ENCODE data around the gene UNG. TPM values are rescaled to one million over a fixed set of nuclear protein-coding genes. Genes with fewer than 3 reads are reported as not detected.
"Not testable (repeated sequence)": the region's sequence is repeated elsewhere in the genome, so short reads cannot be mapped to it uniquely, and the experiment has no call there.

The UNG gene
- total RNA-seq, 1 donor from 2014 or later = 84.1 TPM

GRCh38 chr12:109137055-109137454, 39.7 kb downstream of the UNG start:
- no peak overlapping the region for H3K4me3 Mint-ChIP-seq (ENCODE audit: low read depth)
- H3K9me3 Mint-ChIP-seq (ENCODE audit: low read depth) = peaks cover 11% of the 10 kb centered on the region
- TF ChIP-seq CTCF (IDR thresholded peaks at IDR 0.05; ENCODE audit: unreplicated experiment) = no peak
- peaks cover 7% of the 10 kb centered on the region for H3K36me3 Mint-ChIP-seq (ENCODE audit: insufficient read depth)
- H3K4me1 Mint-ChIP-seq (ENCODE audit: low read depth) = no peaks in the 10 kb centered on the region
- H3K27me3 Mint-ChIP-seq = peaks cover 3% of the 10 kb centered on the region
- H3K27ac Mint-ChIP-seq = no peak overlapping the region
- no peak for DNase-seq (ENCODE audit: low spot score, unreplicated experiment)

DNA sequence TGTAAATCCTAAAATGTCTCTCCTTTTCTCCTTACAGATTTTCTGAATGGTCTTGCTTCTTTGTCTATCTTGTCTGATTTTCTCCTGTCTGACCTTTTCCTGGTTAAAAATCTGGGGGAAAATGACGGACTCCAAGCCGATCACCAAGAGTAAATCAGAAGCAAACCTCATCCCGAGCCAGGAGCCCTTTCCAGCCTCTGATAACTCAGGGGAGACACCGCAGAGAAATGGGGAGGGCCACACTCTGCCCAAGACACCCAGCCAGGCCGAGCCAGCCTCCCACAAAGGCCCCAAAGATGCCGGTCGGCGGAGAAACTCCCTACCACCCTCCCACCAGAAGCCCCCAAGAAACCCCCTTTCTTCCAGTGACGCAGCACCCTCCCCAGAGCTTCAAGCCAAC, 42.0 kb downstream of the UNG start:
- Mint-ChIP-seq H3K9me3 (ENCODE audit: low read depth) (peaks cover 11% of the 10 kb centered on the region), H3K4me1 (ENCODE audit: low read depth) (peaks cover 4% of the 10 kb centered on the region), H3K4me3 (ENCODE audit: low read depth) (no peak overlapping the region), H3K27me3 (no peaks in the 10 kb centered on the region), H3K36me3 (ENCODE audit: insufficient read depth) (peaks cover 7% of the 10 kb centered on the region), H3K27ac (no peak overlapping the region)
- no peak for DNase-seq (ENCODE audit: low spot score, unreplicated experiment)
- no peak for TF ChIP-seq CTCF (IDR thresholded peaks at IDR 0.05; ENCODE audit: unreplicated experiment)

- no peak for TF ChIP-seq CTCF (IDR thresholded peaks at IDR 0.05; ENCODE audit: unreplicated experiment)
These were observed 42.4 kb downstream of the UNG start for GRCh38 chr12:109139791-109140190.

GRCh38 chr12:109140560-109140959, 43.2 kb downstream of the UNG start:
- DNase-seq (ENCODE audit: low spot score, unreplicated experiment) = no peak
- H3K27ac Mint-ChIP-seq = no peak overlapping the region

More at GRCh38 chr12:109139791-109140190, 42.4 kb downstream of the UNG start:
- Mint-ChIP-seq H3K4me3 (ENCODE audit: low read depth) (no peak overlapping the region), H3K9me3 (ENCODE audit: low read depth) (peaks cover 11% of the 10 kb centered on the region), H3K27me3 (no peaks in the 10 kb centered on the region), H3K4me1 (ENCODE audit: low read depth) (peaks cover 7% of the 10 kb centered on the region), H3K36me3 (ENCODE audit: insufficient read depth) (peaks cover 7% of the 10 kb centered on the region), H3K27ac (no peak overlapping the region)
- DNase-seq (ENCODE audit: low spot score, unreplicated experiment) = no peak

DNA sequence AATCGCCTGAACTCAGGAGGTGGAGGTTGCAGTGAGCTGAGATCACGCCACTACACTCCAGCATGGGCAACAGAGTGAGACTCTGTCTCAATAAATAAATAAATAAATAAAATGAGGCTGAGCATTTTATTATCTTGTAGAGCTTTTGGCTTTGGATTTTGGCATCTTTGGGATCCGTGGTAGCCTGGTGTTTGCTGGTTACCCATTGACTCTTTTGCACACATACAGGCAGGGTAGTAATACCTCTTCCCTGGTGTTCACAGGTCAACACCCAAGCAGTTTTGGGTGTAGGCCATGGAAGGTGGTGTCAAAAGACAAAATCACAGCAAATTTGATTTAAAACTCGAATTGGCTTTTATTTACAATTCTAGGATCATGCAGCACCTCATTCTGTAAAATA, 46.8 kb downstream of the UNG start:
- Mint-ChIP-seq H3K4me3 (ENCODE audit: low read depth) (no peak overlapping the region), H3K27me3 (no peaks in the 10 kb centered on the region), H3K4me1 (ENCODE audit: low read depth) (peaks cover 14% of the 10 kb centered on the region), H3K27ac (no peak overlapping the region), H3K36me3 (ENCODE audit: insufficient read depth) (peaks cover 1% of the 10 kb centered on the region), H3K9me3 (ENCODE audit: low read depth) (no peaks in the 10 kb centered on the region)
- DNase-seq (ENCODE audit: low spot score, unreplicated experiment) = no peak
- no peak for TF ChIP-seq CTCF (IDR thresholded peaks at IDR 0.05; ENCODE audit: unreplicated experiment)

More at GRCh38 chr12:109140560-109140959, 43.2 kb downstream of the UNG start:
- Mint-ChIP-seq H3K9me3 (ENCODE audit: low read depth) (peaks cover 5% of the 10 kb centered on the region), H3K36me3 (ENCODE audit: insufficient read depth) (peaks cover 3% of the 10 kb centered on the region), H3K4me3 (ENCODE audit: low read depth) (no peak overlapping the region), H3K27me3 (no peaks in the 10 kb centered on the region), H3K4me1 (ENCODE audit: low read depth) (peaks cover 13% of the 10 kb centered on the region)
- TF ChIP-seq CTCF (IDR thresholded peaks at IDR 0.05; ENCODE audit: unreplicated experiment) = no peak

DNA sequence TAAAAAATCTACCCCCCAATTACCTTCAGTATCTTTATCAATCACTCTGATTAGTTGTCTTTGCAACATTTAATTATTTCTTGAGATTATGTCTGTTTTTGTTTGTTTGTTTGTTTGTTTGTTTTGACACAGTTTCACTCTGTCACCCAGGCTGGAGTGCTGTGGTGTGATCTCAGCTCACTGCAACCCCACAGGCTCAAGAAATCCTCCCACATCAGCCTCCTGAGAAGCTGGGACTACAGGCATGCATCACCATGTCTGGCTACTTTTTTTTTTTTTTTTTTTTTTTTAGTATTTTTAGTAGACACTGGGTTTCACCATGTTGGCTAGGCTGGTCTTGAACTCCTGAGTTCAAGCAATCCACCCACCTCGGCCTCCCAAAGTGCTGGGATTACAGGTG, 49.7 kb downstream of the UNG start:
- Mint-ChIP-seq H3K27ac (peak overlapping the region; percentile 69), H3K4me1 (ENCODE audit: low read depth) (peaks cover 16% of the 10 kb centered on the region)
- not testable (repeated sequence) for H3K27me3 Mint-ChIP-seq; H3K36me3 Mint-ChIP-seq (ENCODE audit: insufficient read depth); H3K4me3 Mint-ChIP-seq (ENCODE audit: low read depth); DNase-seq (ENCODE audit: low spot score, unreplicated experiment); H3K9me3 Mint-ChIP-seq (ENCODE audit: low read depth)
